Panc1 (cell line): ENCODE measurements around the gene ELAVL1. TPM values are rescaled to one million over a fixed set of nuclear protein-coding genes. Genes with fewer than 3 reads are reported as not detected.

Experiments used
- ATAC-seq: fragments of 200-7000 bp; cut with Tn5 transposase; 2 replicates; pipeline ENCODE4 v1.9.1; 2020; ENCODE audit warnings: mild to moderate bottlenecking, moderate library complexity
- BruUV-seq: library from RNA; stranded (reverse); fragments of 400-500 nt; replicated peaks from 2 replicates; lab custom pipeline; 2021; lab: Mats Ljungman, UMichigan
- CTCF ChIA-PET: fragments of 300-600 bp; sonication (Branson Sonifier 250); formaldehyde crosslinking; loops from one replicate; lab custom pipeline; 2022; ENCODE audit warnings: antibody characterized with exemption; lab: Charles Lee
- POLR2A ChIA-PET: fragments of 300-600 bp; sonication (Branson Sonifier 250); formaldehyde crosslinking; loops from one replicate; lab custom pipeline; 2022; ENCODE audit warnings: antibody characterized with exemption; lab: Charles Lee
- DNase-seq: peaks from one replicate; pipeline ENCODE4 v3.0.0-alpha.2; 2010; ENCODE audit warnings: low read depth, low spot score
- H3K27ac ChIP-seq: 2 replicates; pipeline ENCODE4 v1.5.1; 2011; ENCODE audit warnings: mild to moderate bottlenecking, low read length, inconsistent platforms
- H3K27me3 ChIP-seq: fragments of 200-500 bp; sonication (Bioruptor generic); 2 replicates; pipeline ENCODE4 v1.6.0; 2014; ENCODE audit warnings: low read length, inconsistent platforms; ENCODE audit not compliant: control insufficient read depth, insufficient read depth
- H3K36me3 ChIP-seq: fragments of 200-500 bp; sonication (Bioruptor generic); 2 replicates; pipeline ENCODE4 v1.5.1; 2014; ENCODE audit warnings: inconsistent platforms, mild to moderate bottlenecking, low read length, moderate library complexity; ENCODE audit not compliant: control insufficient read depth, insufficient read depth
- H3K4me1 ChIP-seq: 2 replicates; pipeline ENCODE4 v1.5.1; 2011; ENCODE audit warnings: inconsistent platforms, mild to moderate bottlenecking, low read length, moderate library complexity; ENCODE audit not compliant: control insufficient read depth, insufficient read depth
- H3K4me3 ChIP-seq, 2 experiments: 2 replicates each; pipeline ENCODE4 v1.5.1; 2011 to 2012; ENCODE audit warnings: low read depth in 2 of 2, low read length in 2 of 2, mild to moderate bottlenecking in 2 of 2, inconsistent platforms in 1 of 2, moderate library complexity in 1 of 2
- H3K9me3 ChIP-seq: fragments of 200-500 bp; sonication (Bioruptor generic); 2 replicates; pipeline ENCODE4 v1.5.1; 2014; ENCODE audit warnings: low read depth, mild to moderate bottlenecking, inconsistent platforms, low read length, moderate library complexity; ENCODE audit not compliant: control insufficient read depth, insufficient read depth
- CTCF ChIP-seq: fragments of 450-650 bp; IDR thresholded peaks from 2 replicates; pipeline ENCODE4 v1.5.1; 2017; ENCODE audit warnings: mild to moderate bottlenecking
- POLR2AphosphoS5 ChIP-seq: IDR thresholded peaks from 2 replicates; pipeline ENCODE4 v1.6.1; 2012; ENCODE audit warnings: mild to moderate bottlenecking, low read depth, low read length, moderate library complexity
- SIN3A ChIP-seq: IDR thresholded peaks from 2 replicates; pipeline ENCODE4 v1.6.1; 2012; ENCODE audit warnings: low read depth, mild to moderate bottlenecking, low read length, moderate library complexity, borderline replicate concordance; ENCODE audit not compliant: insufficient read depth
- TCF7L2 ChIP-seq: IDR thresholded peaks from 2 replicates; pipeline ENCODE4 v1.6.1; 2011; ENCODE audit warnings: mild to moderate bottlenecking, low read depth, low read length, inconsistent platforms
- in situ Hi-C: cut with HindIII; loops from 2 replicates; pipeline ENCODE4 v1.10.0; 2016; ENCODE audit warnings: low sequenced_read_pairs, low pct_unique_long_range_greater_than_20kb
- intact Hi-C: fragments of 100-400 bp; cut with micrococcal nuclease; formaldehyde crosslinking; loops from one replicate; pipeline ENCODE4 v1.10.0; 2022; ENCODE audit not compliant: unreplicated experiment
- total RNA-seq: library from RNA; stranded (reverse); gene quantifications from one replicate; pipeline ENCODE4 v1.2.1, GENCODE V29; 2021; ENCODE audit not compliant: unreplicated experiment
- TF ChIP-seq, protein P1 (sequence below), 2 experiments: IDR thresholded peaks; 2 replicates each; pipeline ENCODE4 v1.6.1; 2011 to 2012; ENCODE audit warnings: low read depth in 2 of 2, control low read depth in 1 of 2, low read length in 1 of 2, mild to moderate bottlenecking in 1 of 2, moderate library complexity in 1 of 2; ENCODE audit not compliant: insufficient read depth in 1 of 2

ELAVL1 gene
- total RNA-seq, 1 experiment from 2014 or later = 123 TPM

GRCh38 chr19:7973883-7974282 is 31.6 kb downstream of the ELAVL1 start:
- in situ Hi-C loops = no loop called here
- H3K4me1 ChIP-seq = no peaks in the 10 kb centered on the region
- H3K4me3 ChIP-seq = no peak overlapping the region
- no peaks in the 10 kb centered on the region for H3K9me3 ChIP-seq
- no peaks in the 10 kb centered on the region for H3K27me3 ChIP-seq
- H3K36me3 ChIP-seq = peaks cover 3% of the 10 kb centered on the region
- ChIA-PET CTCF (no interaction called here), POLR2A (no interaction called here)
- no peak overlapping the region for H3K27ac ChIP-seq
- no peak for TF ChIP-seq CTCF
- TF ChIP-seq, protein P1, sequence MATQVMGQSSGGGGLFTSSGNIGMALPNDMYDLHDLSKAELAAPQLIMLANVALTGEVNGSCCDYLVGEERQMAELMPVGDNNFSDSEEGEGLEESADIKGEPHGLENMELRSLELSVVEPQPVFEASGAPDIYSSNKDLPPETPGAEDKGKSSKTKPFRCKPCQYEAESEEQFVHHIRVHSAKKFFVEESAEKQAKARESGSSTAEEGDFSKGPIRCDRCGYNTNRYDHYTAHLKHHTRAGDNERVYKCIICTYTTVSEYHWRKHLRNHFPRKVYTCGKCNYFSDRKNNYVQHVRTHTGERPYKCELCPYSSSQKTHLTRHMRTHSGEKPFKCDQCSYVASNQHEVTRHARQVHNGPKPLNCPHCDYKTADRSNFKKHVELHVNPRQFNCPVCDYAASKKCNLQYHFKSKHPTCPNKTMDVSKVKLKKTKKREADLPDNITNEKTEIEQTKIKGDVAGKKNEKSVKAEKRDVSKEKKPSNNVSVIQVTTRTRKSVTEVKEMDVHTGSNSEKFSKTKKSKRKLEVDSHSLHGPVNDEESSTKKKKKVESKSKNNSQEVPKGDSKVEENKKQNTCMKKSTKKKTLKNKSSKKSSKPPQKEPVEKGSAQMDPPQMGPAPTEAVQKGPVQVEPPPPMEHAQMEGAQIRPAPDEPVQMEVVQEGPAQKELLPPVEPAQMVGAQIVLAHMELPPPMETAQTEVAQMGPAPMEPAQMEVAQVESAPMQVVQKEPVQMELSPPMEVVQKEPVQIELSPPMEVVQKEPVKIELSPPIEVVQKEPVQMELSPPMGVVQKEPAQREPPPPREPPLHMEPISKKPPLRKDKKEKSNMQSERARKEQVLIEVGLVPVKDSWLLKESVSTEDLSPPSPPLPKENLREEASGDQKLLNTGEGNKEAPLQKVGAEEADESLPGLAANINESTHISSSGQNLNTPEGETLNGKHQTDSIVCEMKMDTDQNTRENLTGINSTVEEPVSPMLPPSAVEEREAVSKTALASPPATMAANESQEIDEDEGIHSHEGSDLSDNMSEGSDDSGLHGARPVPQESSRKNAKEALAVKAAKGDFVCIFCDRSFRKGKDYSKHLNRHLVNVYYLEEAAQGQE (IDR thresholded peaks at IDR 0.05; ENCODE audit: insufficient read depth in 1 of 2, low read depth in 2 of 2, low read length in 1 of 2) = no peak
- TF ChIP-seq TCF7L2 = no peak
- no peak for TF ChIP-seq SIN3A
- TF ChIP-seq POLR2AphosphoS5 = no peak
- ATAC-seq (no peak), DNase-seq (no peak)
- intact Hi-C loops = no loop called here
- no TSS peak for BruUV-seq

- no TSS peak for BruUV-seq
- Histone ChIP-seq H3K9me3 (no peaks in the 10 kb centered on the region), H3K4me1 (no peaks in the 10 kb centered on the region), H3K4me3 (no peak overlapping the region), H3K27ac (no peak overlapping the region), H3K27me3 (no peaks in the 10 kb centered on the region), H3K36me3 (peaks cover 5% of the 10 kb centered on the region)
- no peak for TF ChIP-seq POLR2AphosphoS5
- TF ChIP-seq CTCF = no peak
- no peak for TF ChIP-seq TCF7L2
- no peak for TF ChIP-seq SIN3A
- TF ChIP-seq, protein P1 (IDR thresholded peaks at IDR 0.05; ENCODE audit: insufficient read depth in 1 of 2, low read depth in 2 of 2, low read length in 1 of 2) = no peak
- ChIA-PET CTCF (no interaction called here), POLR2A (no interaction called here)
- DNase-seq (no peak), ATAC-seq (0 out of 2 replicates have a peak, but pooled peaks have one; percentile 28)
- intact Hi-C loops = no loop called here
- in situ Hi-C loops = no loop called here
These were observed 33.6 kb downstream of the ELAVL1 start for GRCh38 chr19:7971553-7972520.
